HEK293 (cell line): ENCODE measurements around the gene CACNA1C.

ENCODE experiments used
- GLIS1 ChIP-seq: fragments of 450-650 bp; formaldehyde crosslinking; IDR thresholded peaks from 2 replicates; pipeline ENCODE4 v1.5.1; 2016; ENCODE audit warnings: missing biosample characterization, missing genetic modification characterization
- KLF9 ChIP-seq: fragments of 450-650 bp; formaldehyde crosslinking; IDR thresholded peaks from 2 replicates; pipeline ENCODE4 v1.5.1; 2016; ENCODE audit warnings: missing biosample characterization, missing genetic modification characterization, low read depth
- YY1 ChIP-seq: fragments of 450-650 bp; formaldehyde crosslinking; IDR thresholded peaks from 2 replicates; pipeline ENCODE4 v1.5.1; 2018; ENCODE audit warnings: missing biosample characterization, missing genetic modification characterization
- ZBTB17 ChIP-seq: fragments of 450-650 bp; formaldehyde crosslinking; IDR thresholded peaks from 2 replicates; pipeline ENCODE4 v1.5.1; 2016; ENCODE audit warnings: missing biosample characterization, missing genetic modification characterization
- ZNF175 ChIP-seq: fragments of 450-650 bp; formaldehyde crosslinking; IDR thresholded peaks from 2 replicates; pipeline ENCODE4 v1.5.1; 2016; ENCODE audit warnings: missing biosample characterization, missing genetic modification characterization
- ZNF274 ChIP-seq, 2 experiments: fragments of 200-500 bp in 1 of 2; fragments of 450-650 bp in 1 of 2; sonication (Bioruptor generic) in 1 of 2; formaldehyde crosslinking in 1 of 2; IDR thresholded peaks; 2 replicates each; pipeline versions ENCODE4 v1.5.1 to v1.6.1; 2014 to 2016; ENCODE audit warnings: borderline replicate concordance in 1 of 2, inconsistent platforms in 1 of 2, low read length in 1 of 2, missing biosample characterization in 1 of 2, missing genetic modification characterization in 1 of 2
- ZNF48 ChIP-seq: fragments of 450-650 bp; formaldehyde crosslinking; IDR thresholded peaks from 2 replicates; pipeline ENCODE4 v1.5.1; 2016; ENCODE audit warnings: missing biosample characterization, missing genetic modification characterization
- ZNF776 ChIP-seq: fragments of 450-650 bp; formaldehyde crosslinking; IDR thresholded peaks from 2 replicates; pipeline ENCODE4 v1.5.0; 2017; ENCODE audit warnings: missing biosample characterization, missing genetic modification characterization, borderline replicate concordance
- TF ChIP-seq, protein P1 (sequence below): fragments of 450-650 bp; formaldehyde crosslinking; IDR thresholded peaks from 2 replicates; pipeline ENCODE4 v1.5.1; 2016; ENCODE audit warnings: missing biosample characterization, missing genetic modification characterization
- TF ChIP-seq, protein P2 (sequence below): fragments of 450-650 bp; formaldehyde crosslinking; IDR thresholded peaks from 2 replicates; pipeline ENCODE4 v1.5.0; 2017; ENCODE audit warnings: missing biosample characterization, missing genetic modification characterization, borderline replicate concordance
- TF ChIP-seq, protein P3 (sequence below): fragments of 450-650 bp; formaldehyde crosslinking; IDR thresholded peaks from 2 replicates; pipeline ENCODE4 v1.5.1; 2017; ENCODE audit warnings: missing biosample characterization, missing genetic modification characterization
- TF ChIP-seq, protein P4 (sequence below): fragments of 450-650 bp; formaldehyde crosslinking; IDR thresholded peaks from 2 replicates; pipeline ENCODE4 v1.5.1; 2016; ENCODE audit warnings: missing biosample characterization, missing genetic modification characterization
- TF ChIP-seq, protein P5 (sequence below): fragments of 450-650 bp; formaldehyde crosslinking; IDR thresholded peaks from 2 replicates; pipeline ENCODE4 v1.5.1; 2016; ENCODE audit warnings: missing biosample characterization, missing genetic modification characterization, low read depth

DNA sequence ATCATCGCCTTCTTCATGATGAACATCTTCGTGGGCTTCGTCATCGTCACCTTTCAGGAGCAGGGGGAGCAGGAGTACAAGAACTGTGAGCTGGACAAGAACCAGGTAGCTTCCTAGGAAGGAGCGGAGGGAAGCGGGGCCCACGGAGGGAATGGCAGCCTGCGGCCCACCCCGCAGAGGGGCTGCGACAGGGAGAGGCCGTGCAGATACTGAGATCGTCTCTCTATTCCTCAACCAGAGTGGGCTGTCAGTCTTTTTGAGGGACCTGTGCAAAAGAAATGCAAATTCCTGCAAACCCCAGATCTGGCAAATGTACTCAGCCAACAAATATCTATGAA lies 555.8 kb downstream of the CACNA1C start:
- TF ChIP-seq, protein P1, sequence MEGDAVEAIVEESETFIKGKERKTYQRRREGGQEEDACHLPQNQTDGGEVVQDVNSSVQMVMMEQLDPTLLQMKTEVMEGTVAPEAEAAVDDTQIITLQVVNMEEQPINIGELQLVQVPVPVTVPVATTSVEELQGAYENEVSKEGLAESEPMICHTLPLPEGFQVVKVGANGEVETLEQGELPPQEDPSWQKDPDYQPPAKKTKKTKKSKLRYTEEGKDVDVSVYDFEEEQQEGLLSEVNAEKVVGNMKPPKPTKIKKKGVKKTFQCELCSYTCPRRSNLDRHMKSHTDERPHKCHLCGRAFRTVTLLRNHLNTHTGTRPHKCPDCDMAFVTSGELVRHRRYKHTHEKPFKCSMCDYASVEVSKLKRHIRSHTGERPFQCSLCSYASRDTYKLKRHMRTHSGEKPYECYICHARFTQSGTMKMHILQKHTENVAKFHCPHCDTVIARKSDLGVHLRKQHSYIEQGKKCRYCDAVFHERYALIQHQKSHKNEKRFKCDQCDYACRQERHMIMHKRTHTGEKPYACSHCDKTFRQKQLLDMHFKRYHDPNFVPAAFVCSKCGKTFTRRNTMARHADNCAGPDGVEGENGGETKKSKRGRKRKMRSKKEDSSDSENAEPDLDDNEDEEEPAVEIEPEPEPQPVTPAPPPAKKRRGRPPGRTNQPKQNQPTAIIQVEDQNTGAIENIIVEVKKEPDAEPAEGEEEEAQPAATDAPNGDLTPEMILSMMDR (tag by site-specific recombination): no peak
- TF ChIP-seq YY1 (no peak), ZNF175 (no peak), ZNF48 (tag by site-specific recombination) (no peak), ZNF274 (IDR thresholded peaks at IDR 0.05; ENCODE audit: low read length) (no peak), ZNF274 (tag by site-specific recombination; IDR thresholded peaks at IDR 0.05; ENCODE audit: borderline replicate concordance) (no peak), ZBTB17 (no peak), ZNF776 (tag by site-specific recombination) (no peak), KLF9 (tag by site-specific recombination) (no peak), GLIS1 (tag by site-specific recombination) (no peak)
- TF ChIP-seq, protein P2, sequence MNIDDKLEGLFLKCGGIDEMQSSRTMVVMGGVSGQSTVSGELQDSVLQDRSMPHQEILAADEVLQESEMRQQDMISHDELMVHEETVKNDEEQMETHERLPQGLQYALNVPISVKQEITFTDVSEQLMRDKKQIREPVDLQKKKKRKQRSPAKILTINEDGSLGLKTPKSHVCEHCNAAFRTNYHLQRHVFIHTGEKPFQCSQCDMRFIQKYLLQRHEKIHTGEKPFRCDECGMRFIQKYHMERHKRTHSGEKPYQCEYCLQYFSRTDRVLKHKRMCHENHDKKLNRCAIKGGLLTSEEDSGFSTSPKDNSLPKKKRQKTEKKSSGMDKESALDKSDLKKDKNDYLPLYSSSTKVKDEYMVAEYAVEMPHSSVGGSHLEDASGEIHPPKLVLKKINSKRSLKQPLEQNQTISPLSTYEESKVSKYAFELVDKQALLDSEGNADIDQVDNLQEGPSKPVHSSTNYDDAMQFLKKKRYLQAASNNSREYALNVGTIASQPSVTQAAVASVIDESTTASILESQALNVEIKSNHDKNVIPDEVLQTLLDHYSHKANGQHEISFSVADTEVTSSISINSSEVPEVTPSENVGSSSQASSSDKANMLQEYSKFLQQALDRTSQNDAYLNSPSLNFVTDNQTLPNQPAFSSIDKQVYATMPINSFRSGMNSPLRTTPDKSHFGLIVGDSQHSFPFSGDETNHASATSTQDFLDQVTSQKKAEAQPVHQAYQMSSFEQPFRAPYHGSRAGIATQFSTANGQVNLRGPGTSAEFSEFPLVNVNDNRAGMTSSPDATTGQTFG (tag by site-specific recombination): no peak
- TF ChIP-seq, protein P3, sequence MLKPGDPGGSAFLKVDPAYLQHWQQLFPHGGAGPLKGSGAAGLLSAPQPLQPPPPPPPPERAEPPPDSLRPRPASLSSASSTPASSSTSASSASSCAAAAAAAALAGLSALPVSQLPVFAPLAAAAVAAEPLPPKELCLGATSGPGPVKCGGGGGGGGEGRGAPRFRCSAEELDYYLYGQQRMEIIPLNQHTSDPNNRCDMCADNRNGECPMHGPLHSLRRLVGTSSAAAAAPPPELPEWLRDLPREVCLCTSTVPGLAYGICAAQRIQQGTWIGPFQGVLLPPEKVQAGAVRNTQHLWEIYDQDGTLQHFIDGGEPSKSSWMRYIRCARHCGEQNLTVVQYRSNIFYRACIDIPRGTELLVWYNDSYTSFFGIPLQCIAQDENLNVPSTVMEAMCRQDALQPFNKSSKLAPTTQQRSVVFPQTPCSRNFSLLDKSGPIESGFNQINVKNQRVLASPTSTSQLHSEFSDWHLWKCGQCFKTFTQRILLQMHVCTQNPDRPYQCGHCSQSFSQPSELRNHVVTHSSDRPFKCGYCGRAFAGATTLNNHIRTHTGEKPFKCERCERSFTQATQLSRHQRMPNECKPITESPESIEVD: no peak
- TF ChIP-seq, protein P4, sequence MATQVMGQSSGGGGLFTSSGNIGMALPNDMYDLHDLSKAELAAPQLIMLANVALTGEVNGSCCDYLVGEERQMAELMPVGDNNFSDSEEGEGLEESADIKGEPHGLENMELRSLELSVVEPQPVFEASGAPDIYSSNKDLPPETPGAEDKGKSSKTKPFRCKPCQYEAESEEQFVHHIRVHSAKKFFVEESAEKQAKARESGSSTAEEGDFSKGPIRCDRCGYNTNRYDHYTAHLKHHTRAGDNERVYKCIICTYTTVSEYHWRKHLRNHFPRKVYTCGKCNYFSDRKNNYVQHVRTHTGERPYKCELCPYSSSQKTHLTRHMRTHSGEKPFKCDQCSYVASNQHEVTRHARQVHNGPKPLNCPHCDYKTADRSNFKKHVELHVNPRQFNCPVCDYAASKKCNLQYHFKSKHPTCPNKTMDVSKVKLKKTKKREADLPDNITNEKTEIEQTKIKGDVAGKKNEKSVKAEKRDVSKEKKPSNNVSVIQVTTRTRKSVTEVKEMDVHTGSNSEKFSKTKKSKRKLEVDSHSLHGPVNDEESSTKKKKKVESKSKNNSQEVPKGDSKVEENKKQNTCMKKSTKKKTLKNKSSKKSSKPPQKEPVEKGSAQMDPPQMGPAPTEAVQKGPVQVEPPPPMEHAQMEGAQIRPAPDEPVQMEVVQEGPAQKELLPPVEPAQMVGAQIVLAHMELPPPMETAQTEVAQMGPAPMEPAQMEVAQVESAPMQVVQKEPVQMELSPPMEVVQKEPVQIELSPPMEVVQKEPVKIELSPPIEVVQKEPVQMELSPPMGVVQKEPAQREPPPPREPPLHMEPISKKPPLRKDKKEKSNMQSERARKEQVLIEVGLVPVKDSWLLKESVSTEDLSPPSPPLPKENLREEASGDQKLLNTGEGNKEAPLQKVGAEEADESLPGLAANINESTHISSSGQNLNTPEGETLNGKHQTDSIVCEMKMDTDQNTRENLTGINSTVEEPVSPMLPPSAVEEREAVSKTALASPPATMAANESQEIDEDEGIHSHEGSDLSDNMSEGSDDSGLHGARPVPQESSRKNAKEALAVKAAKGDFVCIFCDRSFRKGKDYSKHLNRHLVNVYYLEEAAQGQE (tag by site-specific recombination): no peak
- TF ChIP-seq, protein P5, sequence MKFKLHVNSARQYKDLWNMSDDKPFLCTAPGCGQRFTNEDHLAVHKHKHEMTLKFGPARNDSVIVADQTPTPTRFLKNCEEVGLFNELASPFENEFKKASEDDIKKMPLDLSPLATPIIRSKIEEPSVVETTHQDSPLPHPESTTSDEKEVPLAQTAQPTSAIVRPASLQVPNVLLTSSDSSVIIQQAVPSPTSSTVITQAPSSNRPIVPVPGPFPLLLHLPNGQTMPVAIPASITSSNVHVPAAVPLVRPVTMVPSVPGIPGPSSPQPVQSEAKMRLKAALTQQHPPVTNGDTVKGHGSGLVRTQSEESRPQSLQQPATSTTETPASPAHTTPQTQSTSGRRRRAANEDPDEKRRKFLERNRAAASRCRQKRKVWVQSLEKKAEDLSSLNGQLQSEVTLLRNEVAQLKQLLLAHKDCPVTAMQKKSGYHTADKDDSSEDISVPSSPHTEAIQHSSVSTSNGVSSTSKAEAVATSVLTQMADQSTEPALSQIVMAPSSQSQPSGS (tag by site-specific recombination): no peak
